ENCODE measurements around the gene PNKP. TPM values are rescaled to one million over a fixed set of nuclear protein-coding genes. Genes with fewer than 3 reads are reported as not detected.

The PNKP gene
- total RNA-seq, 1 donor from 2014 or later: 144 TPM

DNA sequence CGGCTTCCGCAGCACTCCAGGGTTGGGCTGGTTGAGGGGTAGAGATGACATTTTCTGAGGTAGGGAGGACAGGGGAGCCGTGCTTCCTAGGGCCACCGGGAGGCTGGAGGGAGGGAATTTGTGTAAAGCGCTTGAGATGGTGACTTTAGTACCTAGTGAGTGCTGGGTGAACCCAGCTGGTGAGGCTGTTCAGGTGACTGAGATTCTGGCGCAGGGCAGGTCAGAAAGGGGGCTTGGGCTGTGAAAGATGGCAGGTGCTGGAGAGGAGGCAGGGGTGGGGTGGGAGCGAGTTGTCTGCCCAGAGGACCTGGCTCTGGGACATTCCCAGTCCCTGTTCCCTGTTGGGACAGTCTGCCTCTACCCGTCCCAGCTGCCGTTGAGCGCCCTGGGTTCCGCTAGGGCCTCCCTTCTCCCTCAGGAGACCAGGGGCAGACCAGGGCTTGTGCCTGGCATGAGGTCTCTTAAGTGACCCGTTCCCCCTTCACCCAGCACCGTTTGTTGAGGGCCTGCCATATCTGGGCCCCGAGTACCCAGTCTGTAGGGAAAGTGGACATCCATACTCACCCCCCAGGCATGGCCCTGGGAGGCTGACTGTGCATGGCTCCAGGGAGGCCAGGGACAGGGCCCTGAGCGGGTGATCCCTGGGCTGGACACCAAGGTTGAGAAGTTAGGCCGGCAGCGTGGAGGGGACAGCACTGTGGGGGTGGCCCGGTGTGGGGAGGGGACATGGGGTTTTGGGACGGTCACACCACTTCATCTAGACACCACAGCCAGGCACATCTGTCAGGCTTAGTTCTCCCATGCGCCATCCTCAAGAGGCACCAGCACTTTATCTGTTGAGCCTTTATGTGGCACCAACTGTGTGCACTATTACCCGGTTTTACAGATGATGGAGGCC lies 11.5 kb downstream of the PNKP start:
- TF ChIP-seq, protein P1, sequence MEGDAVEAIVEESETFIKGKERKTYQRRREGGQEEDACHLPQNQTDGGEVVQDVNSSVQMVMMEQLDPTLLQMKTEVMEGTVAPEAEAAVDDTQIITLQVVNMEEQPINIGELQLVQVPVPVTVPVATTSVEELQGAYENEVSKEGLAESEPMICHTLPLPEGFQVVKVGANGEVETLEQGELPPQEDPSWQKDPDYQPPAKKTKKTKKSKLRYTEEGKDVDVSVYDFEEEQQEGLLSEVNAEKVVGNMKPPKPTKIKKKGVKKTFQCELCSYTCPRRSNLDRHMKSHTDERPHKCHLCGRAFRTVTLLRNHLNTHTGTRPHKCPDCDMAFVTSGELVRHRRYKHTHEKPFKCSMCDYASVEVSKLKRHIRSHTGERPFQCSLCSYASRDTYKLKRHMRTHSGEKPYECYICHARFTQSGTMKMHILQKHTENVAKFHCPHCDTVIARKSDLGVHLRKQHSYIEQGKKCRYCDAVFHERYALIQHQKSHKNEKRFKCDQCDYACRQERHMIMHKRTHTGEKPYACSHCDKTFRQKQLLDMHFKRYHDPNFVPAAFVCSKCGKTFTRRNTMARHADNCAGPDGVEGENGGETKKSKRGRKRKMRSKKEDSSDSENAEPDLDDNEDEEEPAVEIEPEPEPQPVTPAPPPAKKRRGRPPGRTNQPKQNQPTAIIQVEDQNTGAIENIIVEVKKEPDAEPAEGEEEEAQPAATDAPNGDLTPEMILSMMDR (IDR thresholded peaks at IDR 0.05; ENCODE audit: unreplicated experiment): no peak
- Mint-ChIP-seq H3K27me3 (no peaks in the 10 kb centered on the region), H3K4me3 (ENCODE audit: low read depth) (no peak overlapping the region), H3K9me3 (ENCODE audit: low read depth) (no peaks in the 10 kb centered on the region), H3K27ac (peak overlapping the region; percentile 29), H3K4me1 (ENCODE audit: low read depth) (peaks cover 15% of the 10 kb centered on the region), H3K36me3 (ENCODE audit: insufficient read depth) (peaks cover 12% of the 10 kb centered on the region)
- DNase-seq (ENCODE audit: low spot score, unreplicated experiment): no peak

DNA sequence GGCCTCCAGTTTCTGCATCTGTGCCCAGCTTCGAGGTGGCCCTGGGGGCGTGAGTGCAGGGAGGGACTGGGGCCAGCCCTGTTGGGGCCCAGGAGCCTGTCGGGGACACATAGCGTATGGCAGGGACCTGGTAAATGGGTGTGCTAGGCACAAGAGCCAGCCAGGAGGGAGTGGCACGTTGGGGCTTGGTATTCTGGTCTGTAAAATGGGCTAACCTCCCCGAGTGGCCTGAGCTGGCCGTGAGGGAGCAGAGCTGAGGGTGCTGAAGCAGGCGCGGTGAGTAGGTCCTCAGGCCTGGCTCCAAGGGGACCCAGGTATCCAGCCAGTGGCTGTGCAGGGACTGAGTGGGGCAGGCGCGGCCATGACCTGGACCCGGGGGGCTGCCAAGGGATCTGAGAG lies 12.1 kb downstream of the PNKP start:
- no peak for DNase-seq (ENCODE audit: low spot score, unreplicated experiment)
- H3K27ac Mint-ChIP-seq: peak overlapping the region; percentile 77
- H3K27me3 Mint-ChIP-seq: no peaks in the 10 kb centered on the region
- peaks cover 8% of the 10 kb centered on the region for H3K36me3 Mint-ChIP-seq (ENCODE audit: insufficient read depth)
- H3K9me3 Mint-ChIP-seq (ENCODE audit: low read depth): no peaks in the 10 kb centered on the region
- TF ChIP-seq, protein P1 (IDR thresholded peaks at IDR 0.05; ENCODE audit: unreplicated experiment): no peak
- H3K4me1 Mint-ChIP-seq (ENCODE audit: low read depth): peaks cover 15% of the 10 kb centered on the region
- no peak overlapping the region for H3K4me3 Mint-ChIP-seq (ENCODE audit: low read depth)

DNA sequence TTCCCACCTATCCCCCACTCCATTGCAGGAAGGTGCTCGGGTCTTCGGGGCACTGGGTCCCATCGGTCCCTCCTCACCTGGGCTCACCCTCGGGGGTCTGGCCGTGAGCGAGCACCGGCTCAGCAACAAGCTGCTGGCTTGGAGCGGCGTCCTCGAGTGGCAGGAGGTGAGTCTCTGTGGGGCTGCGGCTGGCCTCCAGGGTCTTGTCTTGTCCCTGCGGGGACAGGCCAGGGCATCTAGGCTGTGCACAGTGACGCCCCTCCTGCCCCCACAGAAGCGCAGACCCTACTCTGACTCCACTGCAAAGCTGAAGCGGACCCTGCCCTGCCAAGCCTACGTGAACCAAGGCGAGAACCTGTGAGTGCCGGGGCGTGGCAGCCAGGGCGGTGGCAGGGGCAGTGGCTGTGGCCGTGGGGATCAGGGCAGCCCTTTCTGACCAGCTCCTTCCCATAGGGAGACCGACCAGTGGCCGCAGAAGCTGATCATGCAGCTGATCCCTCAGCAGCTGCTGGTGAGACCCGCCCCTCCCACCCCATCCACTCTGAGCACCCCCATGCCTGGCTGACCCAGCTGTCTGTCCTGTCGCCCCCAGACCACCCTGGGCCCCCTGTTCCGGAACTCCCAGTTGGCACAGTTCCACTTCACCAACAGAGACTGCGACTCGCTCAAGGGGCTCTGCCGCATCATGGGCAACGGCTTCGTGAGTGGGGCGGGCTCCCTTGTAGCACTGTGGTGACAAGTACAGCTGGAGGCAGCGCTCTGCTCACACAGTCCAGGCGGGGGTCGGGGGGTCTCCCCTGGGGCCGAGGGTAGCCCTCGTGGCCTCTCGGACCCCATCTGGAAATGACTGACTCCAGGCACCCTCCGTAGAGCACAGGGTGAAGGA lies 12.8 kb downstream of the PNKP start:
- Mint-ChIP-seq H3K36me3 (ENCODE audit: insufficient read depth) (peaks cover 14% of the 10 kb centered on the region), H3K4me1 (ENCODE audit: low read depth) (peaks cover 20% of the 10 kb centered on the region), H3K27me3 (no peaks in the 10 kb centered on the region), H3K9me3 (ENCODE audit: low read depth) (peaks cover 3% of the 10 kb centered on the region), H3K27ac (no peak overlapping the region), H3K4me3 (ENCODE audit: low read depth) (no peak overlapping the region)
- no peak for DNase-seq (ENCODE audit: low spot score, unreplicated experiment)
- TF ChIP-seq, protein P1 (IDR thresholded peaks at IDR 0.05; ENCODE audit: unreplicated experiment): no peak

DNA sequence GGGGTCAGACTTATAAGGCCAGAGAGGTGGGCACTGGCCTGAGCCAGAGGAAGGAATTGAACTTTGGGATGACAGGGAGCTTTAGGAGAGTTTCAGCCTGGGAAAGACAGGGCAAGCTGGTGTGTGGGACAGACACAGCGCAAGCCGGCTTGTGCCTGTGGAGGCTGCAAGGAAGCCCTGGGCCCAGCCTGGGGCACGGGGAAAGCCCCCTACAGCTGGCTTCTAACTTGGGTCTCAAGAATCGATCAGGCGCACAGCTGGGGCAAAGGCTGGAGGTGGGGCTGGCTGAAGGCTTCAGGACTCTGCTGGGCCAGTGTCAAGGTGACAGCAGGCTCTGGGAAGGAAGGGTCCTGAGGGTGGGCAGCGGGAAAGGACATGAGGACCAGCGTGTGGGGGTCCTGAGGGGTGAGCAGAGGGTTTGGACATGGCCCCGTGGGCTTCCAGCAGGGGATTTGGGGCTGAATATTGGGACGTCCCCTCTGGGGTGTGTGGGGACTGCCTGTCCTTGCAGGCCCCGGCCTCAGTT lies 13.5 kb downstream of the PNKP start:
- Mint-ChIP-seq H3K9me3 (ENCODE audit: low read depth) (peaks cover 6% of the 10 kb centered on the region), H3K27ac (peak overlapping the region; percentile 59), H3K36me3 (ENCODE audit: insufficient read depth) (peaks cover 17% of the 10 kb centered on the region), H3K4me1 (ENCODE audit: low read depth) (peaks cover 20% of the 10 kb centered on the region), H3K27me3 (no peaks in the 10 kb centered on the region), H3K4me3 (ENCODE audit: low read depth) (peak overlapping the region; percentile 38)
- TF ChIP-seq, protein P1 (IDR thresholded peaks at IDR 0.05; ENCODE audit: unreplicated experiment): no peak
- DNase-seq (ENCODE audit: low spot score, unreplicated experiment): no peak

DNA sequence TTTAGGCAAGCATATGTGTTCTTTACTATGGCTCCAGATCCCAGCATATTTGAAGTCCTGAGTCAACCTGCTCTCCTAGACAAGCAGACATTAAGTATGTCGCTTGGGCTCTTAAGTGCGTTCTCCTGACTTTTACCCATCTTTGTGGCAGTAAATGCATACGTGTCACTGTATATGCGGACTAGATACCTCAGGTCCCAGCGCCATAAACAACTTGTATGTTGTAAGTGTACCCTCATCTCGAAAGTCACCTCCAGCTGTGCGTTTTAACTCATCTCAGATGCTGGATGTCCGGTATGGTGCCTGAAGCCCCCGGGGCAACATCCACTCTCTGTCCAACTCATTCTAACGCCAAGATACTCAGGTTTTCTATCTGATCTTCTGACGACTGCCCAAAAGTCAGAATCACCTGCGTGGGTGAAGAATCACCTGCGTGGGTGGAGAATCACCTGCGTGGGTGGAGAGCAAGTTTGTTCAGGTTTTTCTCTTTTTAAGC lies 14.7 kb downstream of the PNKP start:
- H3K27me3 Mint-ChIP-seq: no peaks in the 10 kb centered on the region
- TF ChIP-seq, protein P1 (IDR thresholded peaks at IDR 0.05; ENCODE audit: unreplicated experiment): no peak
- peaks cover 6% of the 10 kb centered on the region for H3K9me3 Mint-ChIP-seq (ENCODE audit: low read depth)
- peak overlapping the region; percentile 84 for H3K4me3 Mint-ChIP-seq (ENCODE audit: low read depth)
- peaks cover 20% of the 10 kb centered on the region for H3K4me1 Mint-ChIP-seq (ENCODE audit: low read depth)
- peaks cover 17% of the 10 kb centered on the region for H3K36me3 Mint-ChIP-seq (ENCODE audit: insufficient read depth)
- peak overlapping the region; percentile 85 for H3K27ac Mint-ChIP-seq
- no peak for DNase-seq (ENCODE audit: low spot score, unreplicated experiment)

Measured in progenitor cell of endocrine pancreas (in vitro differentiated cells).